H7 (cell line): ENCODE results near the gene GDPGP1. TPM values are rescaled to one million over a fixed set of nuclear protein-coding genes. Genes with fewer than 3 reads are reported as not detected.

ENCODE experiments used
- DNase-seq: peaks from one replicate; pipeline ENCODE4 v3.0.0; 2012
- H3K27me3 ChIP-seq: 2 replicates; pipeline ENCODE4 v1.6.0; 2011; ENCODE audit warnings: mild to moderate bottlenecking, low read length; ENCODE audit not compliant: control insufficient read depth, insufficient read depth
- H3K36me3 ChIP-seq: replicated peaks from 2 replicates; pipeline ENCODE4 v1.5.1; 2011; ENCODE audit warnings: low read length; ENCODE audit not compliant: control insufficient read depth, insufficient read depth
- H3K4me3 ChIP-seq: 2 replicates; pipeline ENCODE4 v1.5.1; 2011; ENCODE audit warnings: low read depth, mild to moderate bottlenecking, control low read depth, low read length, moderate library complexity; ENCODE audit not compliant: insufficient read depth
- total RNA-seq: library from RNA; depleted of rRNA; stranded (reverse); fragments of >200 nt; shearing (Covaris generic); gene quantifications from 2 replicates; pipeline ENCODE4 v1.2.3, GENCODE V29; 2014

GDPGP1 gene
- total RNA-seq, 1 experiment from 2014 or later, result 5.8 TPM

GRCh38 chr15:90227336-90227735 is 6.7 kb upstream of the GDPGP1 start:
- H3K36me3 ChIP-seq, result peaks cover 32% of the 10 kb centered on the region

GRCh38 chr15:90227816-90228772 is 5.9 kb upstream of the GDPGP1 start:
- peaks cover 32% of the 10 kb centered on the region for H3K36me3 ChIP-seq
- H3K27me3 ChIP-seq, result no peaks in the 10 kb centered on the region
- DNase-seq, result peak; percentile 42
- no peak overlapping the region for H3K4me3 ChIP-seq

More at GRCh38 chr15:90227336-90227735, 6.7 kb upstream of the GDPGP1 start:
- DNase-seq, result peak; percentile 27
- no peak overlapping the region for H3K4me3 ChIP-seq
- H3K27me3 ChIP-seq, result no peaks in the 10 kb centered on the region

- Histone ChIP-seq H3K27me3 (no peaks in the 10 kb centered on the region), H3K36me3 (peaks cover 26% of the 10 kb centered on the region), H3K4me3 (no peak overlapping the region)
- DNase-seq, result no peak
Measured at GRCh38 chr15:90228960-90229359, 5.0 kb upstream of the GDPGP1 start.

GRCh38 chr15:90230071-90230494 is 3.9 kb upstream of the GDPGP1 start:
- H3K4me3 ChIP-seq, result no peak overlapping the region
- peaks cover 17% of the 10 kb centered on the region for H3K36me3 ChIP-seq
- DNase-seq, result peak; percentile 37
- H3K27me3 ChIP-seq, result no peaks in the 10 kb centered on the region

- H3K27me3 ChIP-seq, result no peaks in the 10 kb centered on the region
- no peak overlapping the region for H3K4me3 ChIP-seq
- peak; percentile 30 for DNase-seq
- peaks cover 17% of the 10 kb centered on the region for H3K36me3 ChIP-seq
Measured at GRCh38 chr15:90230610-90231009, 3.4 kb upstream of the GDPGP1 start.

GRCh38 chr15:90231028-90232017 is 2.7 kb upstream of the GDPGP1 start:
- H3K4me3 ChIP-seq, result no peak overlapping the region
- peaks cover 13% of the 10 kb centered on the region for H3K36me3 ChIP-seq
- no peaks in the 10 kb centered on the region for H3K27me3 ChIP-seq
- DNase-seq, result peak; percentile 30

- Histone ChIP-seq H3K27me3 (no peaks in the 10 kb centered on the region), H3K36me3 (peaks cover 13% of the 10 kb centered on the region), H3K4me3 (no peak overlapping the region)
- peak; percentile 25 for DNase-seq
Measured at GRCh38 chr15:90232196-90232595, 1.8 kb upstream of the GDPGP1 start.

- DNase-seq, result no peak
Measured at GRCh38 chr15:90232941-90233386, 1.0 kb upstream of the GDPGP1 start.

GRCh38 chr15:90233387-90234095 is 468 bp upstream of the GDPGP1 start, which contains the start of gene CIB1:
Gene CIB1, minus strand, starts transcription at chr15:90233941. Its CDS starts 56 bp downstream, at chr15:90233885.
- Histone ChIP-seq H3K27me3 (no peaks in the 10 kb centered on the region), H3K4me3 (peak within 1 kb of the TSS; percentile 85), H3K36me3 (peaks cover 4% of the 10 kb centered on the region)
- peak; percentile 100 for DNase-seq

More at GRCh38 chr15:90232941-90233386, 1.0 kb upstream of the GDPGP1 start:
- H3K4me3 ChIP-seq, result peak overlapping the region; percentile 85
- H3K36me3 ChIP-seq, result peaks cover 8% of the 10 kb centered on the region
- H3K27me3 ChIP-seq, result no peaks in the 10 kb centered on the region

- Histone ChIP-seq H3K4me3 (no peak overlapping the region), H3K27me3 (no peaks in the 10 kb centered on the region), H3K36me3 (no peaks in the 10 kb centered on the region; the same call in none of the 2 replicates)
- no peak for DNase-seq
Measured at GRCh38 chr15:90239371-90239770, 5.4 kb downstream of the GDPGP1 start.

- DNase-seq, result no peak
- Histone ChIP-seq H3K27me3 (no peaks in the 10 kb centered on the region), H3K36me3 (no peaks in the 10 kb centered on the region; the same call in none of the 2 replicates), H3K4me3 (no peak overlapping the region)
Measured at GRCh38 chr15:90240856-90241255, 6.8 kb downstream of the GDPGP1 start.

- DNase-seq, result peak; percentile 27
- no peaks in the 10 kb centered on the region for H3K27me3 ChIP-seq
- no peak overlapping the region for H3K4me3 ChIP-seq
- H3K36me3 ChIP-seq, result no peaks in the 10 kb centered on the region; the same call in none of the 2 replicates
Measured at GRCh38 chr15:90241343-90242192, 7.6 kb downstream of the GDPGP1 start.
